DMS 273 (cell line): Measurements from ENCODE around the gene CDK12.

Source experiments
- DNase-seq: peaks from one replicate; lab custom pipeline; 2025; ENCODE audit not compliant: unreplicated experiment; lab: John Stamatoyannopoulos, UW

Gene CDK12

DNA sequence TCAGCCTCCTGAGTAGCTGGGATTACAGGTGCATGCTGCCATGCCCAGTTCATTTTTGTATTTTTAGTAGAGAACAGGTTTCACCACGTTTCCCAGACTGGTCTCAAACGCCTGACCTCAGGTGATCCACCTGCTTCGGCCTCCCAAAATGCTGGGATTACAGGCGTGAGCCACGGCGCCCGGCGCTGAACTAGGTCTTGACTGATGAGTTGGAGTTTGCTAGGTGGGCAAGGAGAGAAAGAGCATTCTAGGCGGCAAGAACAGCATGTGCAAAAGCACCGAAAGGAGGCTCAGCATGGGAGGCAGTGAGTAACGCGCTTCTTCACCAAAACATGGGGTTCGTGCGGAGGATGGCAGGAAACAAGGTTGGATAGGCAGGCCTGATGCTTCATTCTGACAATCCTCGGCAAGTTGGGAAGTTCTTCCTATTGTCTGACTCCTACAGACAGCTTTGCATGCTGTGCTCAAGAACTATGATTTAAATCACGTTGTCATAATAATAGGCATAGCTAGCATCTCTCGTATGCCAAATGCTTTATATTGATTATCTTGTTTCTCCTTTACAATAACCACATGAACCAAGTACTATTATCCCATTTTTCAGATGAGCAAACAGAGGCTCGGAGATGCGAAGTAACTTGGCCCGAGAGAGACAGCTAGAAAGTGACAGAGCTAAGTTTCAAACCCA lies 119.9 kb downstream of the CDK12 start:
- DNase-seq: no peak

DNA sequence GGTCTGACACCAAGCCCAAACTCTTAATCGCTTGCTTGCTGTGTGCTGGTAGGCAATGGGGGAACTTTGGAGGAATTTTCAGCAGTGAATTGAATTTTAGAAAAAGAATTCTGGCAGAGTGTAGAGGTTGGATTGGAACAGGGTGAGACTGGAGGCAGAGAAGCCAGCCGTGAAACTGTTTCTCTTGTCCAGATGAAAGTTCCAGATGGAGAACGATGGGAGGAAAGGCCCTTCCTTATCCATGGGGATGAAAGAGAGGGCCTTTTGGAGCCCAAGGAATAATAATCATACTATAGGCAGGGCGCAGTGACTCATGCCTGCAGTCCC lies 120.4 kb downstream of the CDK12 start:
- no peak for DNase-seq

GRCh38 chr17:39582658-39583057 lies 121.4 kb downstream of the CDK12 start:
- DNase-seq: no peak
